Measurements from ENCODE around the gene CTSF. TPM values are rescaled to one million over a fixed set of nuclear protein-coding genes. Genes with fewer than 3 reads are reported as not detected.

Gene CTSF
- total RNA-seq, 1 experiment from 2014 or later = 3.7 TPM

GRCh38 chr11:66600631-66601233, 32.3 kb upstream of the CTSF start:
- TF ChIP-seq CTCF (conservative IDR thresholded peaks at IDR 0.05; ENCODE audit: low read depth, low read length) = no peak
- TF ChIP-seq EZH2 (IDR thresholded peaks at IDR 0.05; ENCODE audit: borderline replicate concordance, low read depth, low read length, poor library complexity, severe bottlenecking) = no peak
- peaks cover 29% of the 10 kb centered on the region for H3K36me3 ChIP-seq (ENCODE audit: insufficient read depth, low read length, poor library complexity, severe bottlenecking)
- DNase-seq (ENCODE audit: low spot score) = no peak
- peaks cover 1% of the 10 kb centered on the region for H3K4me1 ChIP-seq (ENCODE audit: insufficient read depth, low read length, poor library complexity, severe bottlenecking)
- ChIA-PET CTCF (no interaction called here), POLR2A (ENCODE audit: low non-redundant PET) (no interaction called here)
- intact Hi-C loops (cut with micrococcal nuclease; ENCODE audit: unreplicated experiment) = no loop called here
- no peaks in the 10 kb centered on the region for H3K27me3 ChIP-seq (replicated peaks; ENCODE audit: insufficient read depth, low read depth, low read length, poor library complexity)
- BruUV-seq (replicated peaks) = no TSS peak
- no peak overlapping the region for H3K27ac ChIP-seq (ENCODE audit: low read depth, low read length, poor library complexity, severe bottlenecking)
- H3K4me3 ChIP-seq (ENCODE audit: low read depth, low read length, poor library complexity, severe bottlenecking) = no peak overlapping the region
- H3K9me3 ChIP-seq (ENCODE audit: low read depth, low read length, poor library complexity, severe bottlenecking) = no peaks in the 10 kb centered on the region

GRCh38 chr11:66600219-66600618, 31.8 kb upstream of the CTSF start:
- Histone ChIP-seq H3K27me3 (replicated peaks; ENCODE audit: insufficient read depth, low read depth, low read length, poor library complexity) (no peaks in the 10 kb centered on the region), H3K9me3 (ENCODE audit: low read depth, low read length, poor library complexity, severe bottlenecking) (no peaks in the 10 kb centered on the region), H3K4me1 (ENCODE audit: insufficient read depth, low read length, poor library complexity, severe bottlenecking) (peaks cover 6% of the 10 kb centered on the region), H3K27ac (ENCODE audit: low read depth, low read length, poor library complexity, severe bottlenecking) (no peak overlapping the region), H3K4me3 (ENCODE audit: low read depth, low read length, poor library complexity, severe bottlenecking) (no peak overlapping the region), H3K36me3 (ENCODE audit: insufficient read depth, low read length, poor library complexity, severe bottlenecking) (peaks cover 26% of the 10 kb centered on the region)
- no TSS peak for BruUV-seq (replicated peaks)
- DNase-seq (ENCODE audit: low spot score) = no peak
- CTCF ChIA-PET = no interaction called here
- intact Hi-C loops (cut with micrococcal nuclease; ENCODE audit: unreplicated experiment) = no loop called here
- TF ChIP-seq EZH2 (IDR thresholded peaks at IDR 0.05; ENCODE audit: borderline replicate concordance, low read depth, low read length, poor library complexity, severe bottlenecking) (no peak), CTCF (conservative IDR thresholded peaks at IDR 0.05; ENCODE audit: low read depth, low read length) (no peak)
- POLR2A ChIA-PET (ENCODE audit: low non-redundant PET) = no interaction called here

- CTCF ChIA-PET = no interaction called here
- H3K9me3 ChIP-seq (ENCODE audit: low read depth, low read length, poor library complexity, severe bottlenecking) = no peaks in the 10 kb centered on the region
- no TSS peak for BruUV-seq (replicated peaks)
- POLR2A ChIA-PET (ENCODE audit: low non-redundant PET) = no interaction called here
- peaks cover 9% of the 10 kb centered on the region for H3K4me1 ChIP-seq (ENCODE audit: insufficient read depth, low read length, poor library complexity, severe bottlenecking)
- H3K27me3 ChIP-seq (replicated peaks; ENCODE audit: insufficient read depth, low read depth, low read length, poor library complexity) = no peaks in the 10 kb centered on the region
- no peak overlapping the region for H3K27ac ChIP-seq (ENCODE audit: low read depth, low read length, poor library complexity, severe bottlenecking)
- intact Hi-C loops (cut with micrococcal nuclease; ENCODE audit: unreplicated experiment) = no loop called here
- TF ChIP-seq CTCF (conservative IDR thresholded peaks at IDR 0.05; ENCODE audit: low read depth, low read length) = no peak
- no peak for TF ChIP-seq EZH2 (IDR thresholded peaks at IDR 0.05; ENCODE audit: borderline replicate concordance, low read depth, low read length, poor library complexity, severe bottlenecking)
- no peak overlapping the region for H3K4me3 ChIP-seq (ENCODE audit: low read depth, low read length, poor library complexity, severe bottlenecking)
- H3K36me3 ChIP-seq (ENCODE audit: insufficient read depth, low read length, poor library complexity, severe bottlenecking) = peaks cover 23% of the 10 kb centered on the region
- no peak for DNase-seq (ENCODE audit: low spot score)
Measured at GRCh38 chr11:66598993-66599392, 30.6 kb upstream of the CTSF start.
